ENCODE measurements around the gene ZC3HAV1. TPM values are rescaled to one million over a fixed set of nuclear protein-coding genes. Genes with fewer than 3 reads are reported as not detected.

Gene ZC3HAV1
- total and polyA plus RNA-seq, 2 experiments from 2014 or later: 24.8 to 56.8 TPM

DNA sequence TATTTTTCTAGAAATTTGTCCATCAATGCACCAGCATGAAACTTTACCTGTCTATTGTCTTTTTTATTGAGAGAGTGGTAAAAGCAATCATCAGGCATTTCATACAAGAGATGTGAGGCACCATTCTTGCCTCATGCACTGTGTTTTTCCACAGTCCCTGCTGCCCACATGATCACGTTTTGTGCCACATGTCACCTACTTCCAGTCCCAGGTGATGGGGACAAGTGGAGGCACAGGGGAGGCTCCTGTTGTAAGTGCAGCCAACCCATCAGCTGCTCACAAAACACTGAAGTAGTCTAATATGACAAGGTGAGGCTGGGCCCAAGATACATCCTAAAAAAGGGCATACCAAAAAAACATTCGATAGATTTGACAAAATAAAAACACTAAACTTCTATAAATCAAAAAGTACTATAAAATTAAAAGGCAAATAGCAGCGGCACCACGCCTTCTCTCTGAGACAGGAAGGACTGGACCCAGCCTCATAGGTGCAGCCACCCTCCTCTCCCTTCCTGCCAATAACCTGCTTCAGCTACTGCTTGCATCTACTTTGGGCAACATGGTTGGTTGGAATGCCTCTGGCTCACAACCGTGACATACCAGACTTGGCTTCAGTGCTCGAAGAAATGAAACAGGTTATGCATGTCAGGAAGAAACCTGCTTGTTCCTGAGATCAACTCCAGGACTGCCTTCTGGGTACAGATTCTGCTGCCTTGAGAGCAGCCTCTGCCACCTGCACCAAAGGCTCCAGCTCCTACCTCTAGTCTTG is 76.0 kb downstream of the ZC3HAV1 start (continued):
- TF ChIP-seq NANOG (IDR thresholded peaks at IDR 0.05; ENCODE audit: borderline replicate concordance) (no peak), EZH2phosphoT487 (IDR thresholded peaks at IDR 0.05; ENCODE audit: unreplicated experiment) (no peak), STAT1 (IDR thresholded peaks at IDR 0.05; ENCODE audit: unreplicated experiment) (no peak), CREB1 (CRISPR knock-in tag; IDR thresholded peaks at IDR 0.05; ENCODE audit: low read depth) (no peak)
- TF ChIP-seq, protein P1, sequence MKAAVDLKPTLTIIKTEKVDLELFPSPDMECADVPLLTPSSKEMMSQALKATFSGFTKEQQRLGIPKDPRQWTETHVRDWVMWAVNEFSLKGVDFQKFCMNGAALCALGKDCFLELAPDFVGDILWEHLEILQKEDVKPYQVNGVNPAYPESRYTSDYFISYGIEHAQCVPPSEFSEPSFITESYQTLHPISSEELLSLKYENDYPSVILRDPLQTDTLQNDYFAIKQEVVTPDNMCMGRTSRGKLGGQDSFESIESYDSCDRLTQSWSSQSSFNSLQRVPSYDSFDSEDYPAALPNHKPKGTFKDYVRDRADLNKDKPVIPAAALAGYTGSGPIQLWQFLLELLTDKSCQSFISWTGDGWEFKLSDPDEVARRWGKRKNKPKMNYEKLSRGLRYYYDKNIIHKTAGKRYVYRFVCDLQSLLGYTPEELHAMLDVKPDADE (IDR thresholded peaks at IDR 0.05): no peak

DNA sequence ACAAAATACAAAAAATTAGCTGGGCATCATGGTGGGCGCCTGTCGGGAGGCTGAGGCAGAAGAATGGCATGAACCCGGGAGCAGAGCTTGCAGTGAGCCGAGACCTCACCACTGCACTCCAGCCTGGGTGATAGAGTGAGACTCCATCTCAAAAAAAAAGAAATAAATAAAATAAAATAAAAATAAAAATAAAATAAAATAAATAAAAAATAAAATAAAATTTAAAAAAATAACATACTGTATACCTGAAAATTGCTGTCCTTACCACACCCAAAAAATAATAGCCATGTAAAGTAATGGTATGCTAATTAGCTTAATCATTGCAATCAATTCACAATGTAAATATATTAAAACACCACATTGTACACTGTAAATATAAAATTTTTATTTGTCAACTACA is 77.0 kb downstream of the ZC3HAV1 start:
- peaks cover 13% of the 10 kb centered on the region for H3K27me3 Mint-ChIP-seq (ENCODE audit: insufficient read depth, low read depth, poor library complexity)
- no peaks in the 10 kb centered on the region for H4K20me1 ChIP-seq (replicated peaks; ENCODE audit: insufficient read depth)
- H3K9me3 Mint-ChIP-seq: no peaks in the 10 kb centered on the region
- peaks cover 2% of the 10 kb centered on the region for H3K4me1 ChIP-seq (ENCODE audit: insufficient read depth)
- H3K4me3 ChIP-seq: no peak overlapping the region
- no peak for ATAC-seq
- no peak overlapping the region for H3K4me2 ChIP-seq
- no peaks in the 10 kb centered on the region for H3K9me2 ChIP-seq (ENCODE audit: insufficient read depth)
- peaks cover 3% of the 10 kb centered on the region; the same call in 1 of the 2 replicates for H3F3A ChIP-seq (replicated peaks; ENCODE audit: low read depth)
- no peaks in the 10 kb centered on the region for H3K27me3 ChIP-seq (ENCODE audit: insufficient read depth)
- TF ChIP-seq, protein P2, sequence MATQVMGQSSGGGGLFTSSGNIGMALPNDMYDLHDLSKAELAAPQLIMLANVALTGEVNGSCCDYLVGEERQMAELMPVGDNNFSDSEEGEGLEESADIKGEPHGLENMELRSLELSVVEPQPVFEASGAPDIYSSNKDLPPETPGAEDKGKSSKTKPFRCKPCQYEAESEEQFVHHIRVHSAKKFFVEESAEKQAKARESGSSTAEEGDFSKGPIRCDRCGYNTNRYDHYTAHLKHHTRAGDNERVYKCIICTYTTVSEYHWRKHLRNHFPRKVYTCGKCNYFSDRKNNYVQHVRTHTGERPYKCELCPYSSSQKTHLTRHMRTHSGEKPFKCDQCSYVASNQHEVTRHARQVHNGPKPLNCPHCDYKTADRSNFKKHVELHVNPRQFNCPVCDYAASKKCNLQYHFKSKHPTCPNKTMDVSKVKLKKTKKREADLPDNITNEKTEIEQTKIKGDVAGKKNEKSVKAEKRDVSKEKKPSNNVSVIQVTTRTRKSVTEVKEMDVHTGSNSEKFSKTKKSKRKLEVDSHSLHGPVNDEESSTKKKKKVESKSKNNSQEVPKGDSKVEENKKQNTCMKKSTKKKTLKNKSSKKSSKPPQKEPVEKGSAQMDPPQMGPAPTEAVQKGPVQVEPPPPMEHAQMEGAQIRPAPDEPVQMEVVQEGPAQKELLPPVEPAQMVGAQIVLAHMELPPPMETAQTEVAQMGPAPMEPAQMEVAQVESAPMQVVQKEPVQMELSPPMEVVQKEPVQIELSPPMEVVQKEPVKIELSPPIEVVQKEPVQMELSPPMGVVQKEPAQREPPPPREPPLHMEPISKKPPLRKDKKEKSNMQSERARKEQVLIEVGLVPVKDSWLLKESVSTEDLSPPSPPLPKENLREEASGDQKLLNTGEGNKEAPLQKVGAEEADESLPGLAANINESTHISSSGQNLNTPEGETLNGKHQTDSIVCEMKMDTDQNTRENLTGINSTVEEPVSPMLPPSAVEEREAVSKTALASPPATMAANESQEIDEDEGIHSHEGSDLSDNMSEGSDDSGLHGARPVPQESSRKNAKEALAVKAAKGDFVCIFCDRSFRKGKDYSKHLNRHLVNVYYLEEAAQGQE (IDR thresholded peaks at IDR 0.05; ENCODE audit: unreplicated experiment): no peak
- H3K36me3 ChIP-seq (ENCODE audit: insufficient read depth): peaks cover 4% of the 10 kb centered on the region
- peaks cover 13% of the 10 kb centered on the region for H3K4me1 Mint-ChIP-seq
- no peak overlapping the region for H3K27ac ChIP-seq (ENCODE audit: low read depth)
- DNase-seq (ENCODE audit: low spot score): no peak
- H3K4me3 Mint-ChIP-seq: no peak overlapping the region
- H3K27ac Mint-ChIP-seq: no peak overlapping the region
- no peak overlapping the region for H2AFZ ChIP-seq
- H3K36me3 Mint-ChIP-seq (ENCODE audit: low read depth): peaks cover 43% of the 10 kb centered on the region
- H3K79me2 ChIP-seq (replicated peaks; ENCODE audit: insufficient read depth): no peaks in the 10 kb centered on the region

DNA sequence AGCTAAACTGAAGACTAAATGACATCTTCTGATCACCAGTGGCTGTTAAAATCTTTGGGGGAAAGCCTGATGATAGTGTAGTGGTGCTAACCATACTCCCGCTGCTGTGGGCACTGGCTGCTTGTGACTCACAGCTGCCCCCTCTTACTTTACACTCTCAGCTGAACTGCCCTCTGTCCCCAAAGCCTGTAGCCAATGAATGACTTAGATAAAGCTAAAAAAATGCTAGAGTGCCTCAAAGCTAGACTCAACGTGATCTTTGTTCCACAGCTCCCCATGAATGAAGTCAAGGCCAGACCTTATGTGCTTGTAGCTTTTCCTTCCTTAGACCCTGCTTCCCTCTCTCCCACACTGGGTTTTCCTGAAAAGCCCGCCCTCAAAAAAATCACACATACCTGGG is 80.2 kb downstream of the ZC3HAV1 start:
- Mint-ChIP-seq H3K9me3 (no peaks in the 10 kb centered on the region), H3K27me3 (ENCODE audit: insufficient read depth, low read depth, poor library complexity) (peaks cover 6% of the 10 kb centered on the region), H3K4me1 (no peaks in the 10 kb centered on the region; the same call in 2 of the 3 replicates), H3K36me3 (ENCODE audit: low read depth) (peaks cover 55% of the 10 kb centered on the region), H3K27ac (no peak overlapping the region), H3K4me3 (no peak overlapping the region)
- no peaks in the 10 kb centered on the region for H3K4me1 ChIP-seq (ENCODE audit: insufficient read depth)
- ATAC-seq (no peak), DNase-seq (ENCODE audit: low spot score) (no peak)
- H2AFZ ChIP-seq: no peak overlapping the region
- H4K20me1 ChIP-seq (replicated peaks; ENCODE audit: insufficient read depth): no peaks in the 10 kb centered on the region
- H3K27ac ChIP-seq (ENCODE audit: low read depth): no peak overlapping the region
- 0 out of 2 replicates have a peak, but pooled peaks cover 3% of the 10 kb centered on the region for H3F3A ChIP-seq (replicated peaks; ENCODE audit: low read depth)
- peaks cover 18% of the 10 kb centered on the region for H3K36me3 ChIP-seq (ENCODE audit: insufficient read depth)
- H3K4me2 ChIP-seq: no peak overlapping the region
- H3K9me2 ChIP-seq (ENCODE audit: insufficient read depth): no peaks in the 10 kb centered on the region
- H3K4me3 ChIP-seq: no peak overlapping the region
- no peaks in the 10 kb centered on the region for H3K79me2 ChIP-seq (replicated peaks; ENCODE audit: insufficient read depth)
- H3K27me3 ChIP-seq (ENCODE audit: insufficient read depth): no peaks in the 10 kb centered on the region
- TF ChIP-seq, protein P3, sequence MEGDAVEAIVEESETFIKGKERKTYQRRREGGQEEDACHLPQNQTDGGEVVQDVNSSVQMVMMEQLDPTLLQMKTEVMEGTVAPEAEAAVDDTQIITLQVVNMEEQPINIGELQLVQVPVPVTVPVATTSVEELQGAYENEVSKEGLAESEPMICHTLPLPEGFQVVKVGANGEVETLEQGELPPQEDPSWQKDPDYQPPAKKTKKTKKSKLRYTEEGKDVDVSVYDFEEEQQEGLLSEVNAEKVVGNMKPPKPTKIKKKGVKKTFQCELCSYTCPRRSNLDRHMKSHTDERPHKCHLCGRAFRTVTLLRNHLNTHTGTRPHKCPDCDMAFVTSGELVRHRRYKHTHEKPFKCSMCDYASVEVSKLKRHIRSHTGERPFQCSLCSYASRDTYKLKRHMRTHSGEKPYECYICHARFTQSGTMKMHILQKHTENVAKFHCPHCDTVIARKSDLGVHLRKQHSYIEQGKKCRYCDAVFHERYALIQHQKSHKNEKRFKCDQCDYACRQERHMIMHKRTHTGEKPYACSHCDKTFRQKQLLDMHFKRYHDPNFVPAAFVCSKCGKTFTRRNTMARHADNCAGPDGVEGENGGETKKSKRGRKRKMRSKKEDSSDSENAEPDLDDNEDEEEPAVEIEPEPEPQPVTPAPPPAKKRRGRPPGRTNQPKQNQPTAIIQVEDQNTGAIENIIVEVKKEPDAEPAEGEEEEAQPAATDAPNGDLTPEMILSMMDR (conservative IDR thresholded peaks at IDR 0.05; ENCODE audit: low read depth in 2 of 2): no peak
- TF ChIP-seq JUNB (IDR thresholded peaks at IDR 0.05; ENCODE audit: unreplicated experiment): no peak
- no peak for TF ChIP-seq STAT1 (IDR thresholded peaks at IDR 0.05; ENCODE audit: unreplicated experiment)
- TF ChIP-seq NANOG (IDR thresholded peaks at IDR 0.05; ENCODE audit: borderline replicate concordance): no peak
- TF ChIP-seq ZNF331 (CRISPR knock-in tag; IDR thresholded peaks at IDR 0.05; ENCODE audit: low read depth): no peak
- TF ChIP-seq POLR2AphosphoS5 (IDR thresholded peaks at IDR 0.05; ENCODE audit: low read depth): no peak
